Type B pancreatic cell (in vitro differentiated cells): ENCODE measurements around the gene NTHL1. TPM values are rescaled to one million over a fixed set of nuclear protein-coding genes. Genes with fewer than 3 reads are reported as not detected.
A peak's percentile ranks its signal among the peaks of the same experiment; 100 is the strongest.
"Not testable (repeated sequence)": the region's sequence is repeated elsewhere in the genome, so short reads cannot be mapped to it uniquely, and the experiment has no call there.

Experiments used
- DNase-seq: peaks from one replicate; pipeline ENCODE4 v3.0.0; 2021; ENCODE audit warnings: mixed read lengths; ENCODE audit not compliant: unreplicated experiment; ENCODE audit errors: extremely low spot score
- H3K27ac Mint-ChIP-seq: 2 replicates; pipeline ENCODE4 v1.8.0; 2021; ENCODE audit warnings: mild to moderate bottlenecking, mixed read lengths
- H3K27me3 Mint-ChIP-seq: 2 replicates; pipeline ENCODE4 v1.8.0; 2021; ENCODE audit warnings: mixed read lengths
- H3K36me3 Mint-ChIP-seq: 2 replicates; pipeline ENCODE4 v1.8.0; 2021; ENCODE audit warnings: mixed read lengths
- H3K4me1 Mint-ChIP-seq: one replicate; pipeline ENCODE4 v1.8.0; 2021; ENCODE audit warnings: mixed read lengths; ENCODE audit not compliant: unreplicated experiment
- H3K4me3 Mint-ChIP-seq: 2 replicates; pipeline ENCODE4 v1.8.0; 2021; ENCODE audit warnings: mild to moderate bottlenecking, mixed read lengths
- H3K9me3 Mint-ChIP-seq: 2 replicates; pipeline ENCODE4 v1.8.0; 2021; ENCODE audit warnings: mixed read lengths
- CTCF ChIP-seq: fragments of 200-600 bp; sonication (generic); conservative IDR thresholded peaks from 2 replicates; pipeline ENCODE4 v1.5.0; 2021; ENCODE audit warnings: antibody characterized with exemption, mild to moderate bottlenecking
- total RNA-seq: library from RNA; stranded (reverse); gene quantifications from 2 replicates; pipeline ENCODE4 v1.2.1, GENCODE V29; 2021; ENCODE audit warnings: low replicate concordance

NTHL1 gene
- total RNA-seq, 1 donor from 2014 or later, result 37.6 TPM

- peaks cover 41% of the 10 kb centered on the region for H3K27me3 Mint-ChIP-seq
- no peaks in the 10 kb centered on the region for H3K9me3 Mint-ChIP-seq
- TF ChIP-seq CTCF, result no peak
- H3K27ac Mint-ChIP-seq, result no peak within 1 kb of the TSS
- peak within 1 kb of the TSS; percentile 77 for H3K4me3 Mint-ChIP-seq
- no peak for DNase-seq
- peaks cover 23% of the 10 kb centered on the region for H3K4me1 Mint-ChIP-seq
- H3K36me3 Mint-ChIP-seq, result no peaks in the 10 kb centered on the region
Observed at GRCh38 chr16:2019518-2019920, 28.1 kb downstream of the NTHL1 start, which contains the start of gene NPW. TSS of gene NPW (plus strand) at chr16:2019785.

GRCh38 chr16:2016407-2016922 lies 31.2 kb downstream of the NTHL1 start:
- DNase-seq, result no peak
- no peaks in the 10 kb centered on the region for H3K9me3 Mint-ChIP-seq
- no peaks in the 10 kb centered on the region for H3K36me3 Mint-ChIP-seq

GRCh38 chr16:2015947-2016208 lies 31.8 kb downstream of the NTHL1 start:
- Mint-ChIP-seq H3K27me3 (peaks cover 19% of the 10 kb centered on the region), H3K36me3 (no peaks in the 10 kb centered on the region), H3K4me3 (no peak overlapping the region), H3K27ac (peak overlapping the region; percentile 84), H3K9me3 (no peaks in the 10 kb centered on the region), H3K4me1 (peaks cover 8% of the 10 kb centered on the region)
- no peak for DNase-seq
- no peak for TF ChIP-seq CTCF

More at GRCh38 chr16:2016407-2016922, 31.2 kb downstream of the NTHL1 start:
- TF ChIP-seq CTCF, result peak; percentile 68
- Mint-ChIP-seq H3K27ac (peak overlapping the region; percentile 84), H3K27me3 (peaks cover 24% of the 10 kb centered on the region), H3K4me1 (peaks cover 8% of the 10 kb centered on the region), H3K4me3 (no peak overlapping the region)

GRCh38 chr16:2015117-2015946 lies 32.3 kb downstream of the NTHL1 start:
- H3K4me3 Mint-ChIP-seq, result peak overlapping the region; percentile 17
- no peaks in the 10 kb centered on the region for H3K9me3 Mint-ChIP-seq
- H3K36me3 Mint-ChIP-seq, result no peaks in the 10 kb centered on the region
- H3K27me3 Mint-ChIP-seq, result peaks cover 13% of the 10 kb centered on the region
- H3K27ac Mint-ChIP-seq, result peak overlapping the region; percentile 84
- DNase-seq, result no peak
- peaks cover 10% of the 10 kb centered on the region for H3K4me1 Mint-ChIP-seq
- TF ChIP-seq CTCF, result no peak

- Mint-ChIP-seq H3K36me3 (no peaks in the 10 kb centered on the region), H3K27me3 (peaks cover 4% of the 10 kb centered on the region), H3K27ac (no peak overlapping the region), H3K4me3 (no peak overlapping the region), H3K4me1 (peaks cover 19% of the 10 kb centered on the region), H3K9me3 (no peaks in the 10 kb centered on the region)
- no peak for TF ChIP-seq CTCF
- DNase-seq, result no peak
Observed at GRCh38 chr16:2013527-2013926, 34.1 kb downstream of the NTHL1 start.

- peaks cover 23% of the 10 kb centered on the region for H3K4me1 Mint-ChIP-seq
- H3K36me3 Mint-ChIP-seq, H3K27me3 Mint-ChIP-seq, H3K27ac Mint-ChIP-seq, DNase-seq, H3K9me3 Mint-ChIP-seq, H3K4me3 Mint-ChIP-seq: not testable (repeated sequence)
Observed at GRCh38 chr16:2011726-2012125, 35.9 kb downstream of the NTHL1 start.
